Rectal smooth muscle tissue (tissue), 1 donor: ENCODE measurements around the gene SMCO1.

Experiments used
- H3K27ac ChIP-seq: one replicate; pipeline ENCODE4 v1.7.0; 2013; ENCODE audit warnings: low read depth, low read length, inconsistent platforms
- H3K27me3 ChIP-seq: one replicate; pipeline ENCODE4 v1.7.0; 2013; ENCODE audit warnings: low read length; ENCODE audit not compliant: control insufficient read depth, insufficient read depth
- H3K36me3 ChIP-seq: one replicate; pipeline ENCODE4 v1.7.0; 2013; ENCODE audit warnings: low read length; ENCODE audit not compliant: control insufficient read depth, insufficient read depth
- H3K4me1 ChIP-seq: one replicate; pipeline ENCODE4 v1.7.0; 2013; ENCODE audit warnings: low read length; ENCODE audit not compliant: control insufficient read depth, insufficient read depth
- H3K4me3 ChIP-seq: one replicate; pipeline ENCODE4 v1.7.0; 2013; ENCODE audit warnings: low read length
- H3K9ac ChIP-seq: one replicate; pipeline ENCODE4 v1.7.0; 2013; ENCODE audit warnings: low read length

SMCO1 gene

GRCh38 chr3:196501316-196502044, 13.7 kb downstream of the SMCO1 start:
- no peaks in the 10 kb centered on the region for H3K27me3 ChIP-seq
- peaks cover 7% of the 10 kb centered on the region for H3K4me1 ChIP-seq
- H3K9ac ChIP-seq, result peak overlapping the region; percentile 3
- H3K4me3 ChIP-seq, result peak overlapping the region; percentile 87
- H3K27ac ChIP-seq, result no peak overlapping the region
- no peaks in the 10 kb centered on the region for H3K36me3 ChIP-seq

GRCh38 chr3:196499807-196500524, 15.2 kb downstream of the SMCO1 start:
- H3K27ac ChIP-seq, result no peak overlapping the region
- H3K4me3 ChIP-seq, result peak overlapping the region; percentile 61
- H3K9ac ChIP-seq, result no peak overlapping the region

GRCh38 chr3:196499061-196499460, 16.1 kb downstream of the SMCO1 start:
- Histone ChIP-seq H3K27me3 (no peaks in the 10 kb centered on the region), H3K27ac (no peak overlapping the region), H3K9ac (no peak overlapping the region), H3K36me3 (no peaks in the 10 kb centered on the region), H3K4me3 (no peak overlapping the region), H3K4me1 (peaks cover 7% of the 10 kb centered on the region)

More at GRCh38 chr3:196499807-196500524, 15.2 kb downstream of the SMCO1 start:
- peaks cover 7% of the 10 kb centered on the region for H3K4me1 ChIP-seq
- no peaks in the 10 kb centered on the region for H3K27me3 ChIP-seq
- no peaks in the 10 kb centered on the region for H3K36me3 ChIP-seq

GRCh38 chr3:196498297-196498696, 16.8 kb downstream of the SMCO1 start:
- no peaks in the 10 kb centered on the region for H3K36me3 ChIP-seq
- no peak overlapping the region for H3K4me3 ChIP-seq
- H3K27me3 ChIP-seq, result no peaks in the 10 kb centered on the region
- no peak overlapping the region for H3K9ac ChIP-seq
- peaks cover 7% of the 10 kb centered on the region for H3K4me1 ChIP-seq
- H3K27ac ChIP-seq, result no peak overlapping the region

GRCh38 chr3:196496183-196496582, 19.0 kb downstream of the SMCO1 start:
- no peak overlapping the region for H3K27ac ChIP-seq
- H3K4me3 ChIP-seq, result no peak overlapping the region
- no peak overlapping the region for H3K9ac ChIP-seq
- H3K36me3 ChIP-seq, result no peaks in the 10 kb centered on the region
- H3K4me1 ChIP-seq, result peaks cover 3% of the 10 kb centered on the region
- H3K27me3 ChIP-seq, result no peaks in the 10 kb centered on the region

- H3K4me1 ChIP-seq, result no peaks in the 10 kb centered on the region
These were observed 21.9 kb downstream of the SMCO1 start for GRCh38 chr3:196493292-196493691.

GRCh38 chr3:196492080-196492479, 23.1 kb downstream of the SMCO1 start:
- Histone ChIP-seq H3K4me3 (no peak overlapping the region), H3K36me3 (peaks cover 3% of the 10 kb centered on the region), H3K4me1 (no peaks in the 10 kb centered on the region), H3K27me3 (no peaks in the 10 kb centered on the region), H3K9ac (no peak overlapping the region), H3K27ac (no peak overlapping the region)

More at GRCh38 chr3:196493292-196493691, 21.9 kb downstream of the SMCO1 start:
- Histone ChIP-seq H3K27me3 (no peaks in the 10 kb centered on the region), H3K36me3 (no peaks in the 10 kb centered on the region), H3K27ac (no peak overlapping the region), H3K9ac (no peak overlapping the region), H3K4me3 (no peak overlapping the region)

- Histone ChIP-seq H3K27me3 (no peaks in the 10 kb centered on the region), H3K4me3 (no peak overlapping the region), H3K4me1 (no peaks in the 10 kb centered on the region), H3K36me3 (peaks cover 4% of the 10 kb centered on the region), H3K9ac (no peak overlapping the region), H3K27ac (no peak overlapping the region)
These were observed 25.4 kb downstream of the SMCO1 start for GRCh38 chr3:196489747-196490146.

GRCh38 chr3:196486263-196486662, 28.9 kb downstream of the SMCO1 start:
- Histone ChIP-seq H3K4me1 (no peaks in the 10 kb centered on the region), H3K9ac (no peak overlapping the region), H3K4me3 (no peak overlapping the region), H3K27ac (no peak overlapping the region), H3K36me3 (peaks cover 14% of the 10 kb centered on the region), H3K27me3 (no peaks in the 10 kb centered on the region)

GRCh38 chr3:196477678-196478077, 37.5 kb downstream of the SMCO1 start:
- Histone ChIP-seq H3K4me3 (no peak overlapping the region), H3K27me3 (no peaks in the 10 kb centered on the region), H3K9ac (no peak overlapping the region), H3K4me1 (no peaks in the 10 kb centered on the region), H3K36me3 (peaks cover 8% of the 10 kb centered on the region), H3K27ac (no peak overlapping the region)

- H3K27ac ChIP-seq, result no peak overlapping the region
- H3K36me3 ChIP-seq, result peaks cover 18% of the 10 kb centered on the region
These were observed 42.9 kb downstream of the SMCO1 start for GRCh38 chr3:196472286-196472685.

GRCh38 chr3:196471551-196471950, 43.6 kb downstream of the SMCO1 start:
- Histone ChIP-seq H3K27me3 (no peaks in the 10 kb centered on the region), H3K36me3 (peaks cover 18% of the 10 kb centered on the region), H3K4me3 (no peak overlapping the region), H3K4me1 (no peaks in the 10 kb centered on the region), H3K27ac (no peak overlapping the region), H3K9ac (no peak overlapping the region)

More at GRCh38 chr3:196472286-196472685, 42.9 kb downstream of the SMCO1 start:
- Histone ChIP-seq H3K4me1 (no peaks in the 10 kb centered on the region), H3K9ac (no peak overlapping the region), H3K27me3 (no peaks in the 10 kb centered on the region), H3K4me3 (no peak overlapping the region)
